HT-29 (cell line): ENCODE measurements around the gene PLCH1. TPM values are rescaled to one million over a fixed set of nuclear protein-coding genes. Genes with fewer than 3 reads are reported as not detected.
"Not testable (repeated sequence)": the region's sequence is repeated elsewhere in the genome, so short reads cannot be mapped to it uniquely, and the experiment has no call there.

Experiments used
- DNase-seq: peaks from one replicate; pipeline ENCODE4 v3.0.0-alpha.2; 2015; ENCODE audit warnings: low spot score
- total RNA-seq: library from RNA; depleted of rRNA; stranded (reverse); fragments of >200 nt; shearing (Covaris generic); gene quantifications from 2 replicates; pipeline ENCODE4 v1.2.3, GENCODE V29; 2014

The PLCH1 gene
- total RNA-seq, 1 experiment from 2014 or later: 1.9 TPM

- DNase-seq: no peak
Observed at GRCh38 chr3:155643581-155644165, 101.2 kb downstream of the PLCH1 start.

GRCh38 chr3:155641956-155642355, 102.9 kb downstream of the PLCH1 start:
- no peak for DNase-seq

GRCh38 chr3:155640098-155640497, 104.8 kb downstream of the PLCH1 start:
- no peak for DNase-seq

GRCh38 chr3:155639462-155640055, 105.3 kb downstream of the PLCH1 start:
- no peak for DNase-seq

- not testable (repeated sequence) for DNase-seq
Observed at GRCh38 chr3:155638461-155638860, 106.4 kb downstream of the PLCH1 start.

- no peak for DNase-seq
Observed at GRCh38 chr3:155637567-155637966, 107.3 kb downstream of the PLCH1 start.

GRCh38 chr3:155635056-155635455, 109.8 kb downstream of the PLCH1 start:
- no peak for DNase-seq

GRCh38 chr3:155634121-155634719, 110.7 kb downstream of the PLCH1 start:
- no peak for DNase-seq

GRCh38 chr3:155631323-155632019, 113.4 kb downstream of the PLCH1 start:
- no peak for DNase-seq

GRCh38 chr3:155629556-155629955, 115.3 kb downstream of the PLCH1 start:
- DNase-seq: no peak

GRCh38 chr3:155629056-155629455, 115.8 kb downstream of the PLCH1 start:
- no peak for DNase-seq

- DNase-seq: not testable (repeated sequence)
Observed at GRCh38 chr3:155622647-155623046, 122.2 kb downstream of the PLCH1 start.

GRCh38 chr3:155620552-155620951, 124.3 kb downstream of the PLCH1 start:
- DNase-seq: not testable (repeated sequence)

- DNase-seq: no peak
Observed at GRCh38 chr3:155619118-155619915, 125.6 kb downstream of the PLCH1 start.

- no peak for DNase-seq
Observed at GRCh38 chr3:155618543-155618942, 126.3 kb downstream of the PLCH1 start.

- no peak for DNase-seq
Observed at GRCh38 chr3:155617346-155617925, 127.4 kb downstream of the PLCH1 start.

GRCh38 chr3:155615141-155615540, 129.7 kb downstream of the PLCH1 start:
- not testable (repeated sequence) for DNase-seq

- DNase-seq: not testable (repeated sequence)
Observed at GRCh38 chr3:155614410-155614809, 130.5 kb downstream of the PLCH1 start.

- no peak for DNase-seq
Observed at GRCh38 chr3:155611456-155611855, 133.4 kb downstream of the PLCH1 start.

- DNase-seq: no peak
Observed at GRCh38 chr3:155609586-155609985, 135.3 kb downstream of the PLCH1 start.

GRCh38 chr3:155608228-155608920, 136.5 kb downstream of the PLCH1 start:
- no peak for DNase-seq
